Uterus (tissue), 4 donors: Measurements from ENCODE around the gene ARRDC3. TPM values are rescaled to one million over a fixed set of nuclear protein-coding genes. Genes with fewer than 3 reads are reported as not detected.
"Not testable (repeated sequence)": the region's sequence is repeated elsewhere in the genome, so short reads cannot be mapped to it uniquely, and the experiment has no call there.

Experiments used
- DNase-seq, 2 donors: peaks; one replicate each; pipeline ENCODE4 v3.0.0-alpha.2; 2019 to 2020
- H3K27ac ChIP-seq, 2 donors: fragments of 200-600 bp; sonication (generic); 1 replicate in 1 of 2; 2 replicates in 1 of 2; pipeline ENCODE4 v1.5.1; 2016 to 2018
- H3K27me3 ChIP-seq, 2 donors: fragments of 200-600 bp; sonication (generic); one replicate each; pipeline ENCODE4 v1.5.1; 2018 to 2019; ENCODE audit warnings: control low read depth in 1 of 2
- H3K36me3 ChIP-seq, 2 donors: fragments of 200-600 bp; sonication (generic); one replicate each; pipeline ENCODE4 v1.5.1; 2019; ENCODE audit warnings: control low read depth in 1 of 2
- H3K4me1 ChIP-seq, 2 donors: fragments of 200-600 bp; sonication (generic); one replicate each; pipeline ENCODE4 v1.5.1; 2018 to 2019; ENCODE audit warnings: control low read depth in 1 of 2
- H3K4me3 ChIP-seq, 2 donors: fragments of 200-600 bp; sonication (generic); 1 replicate in 1 of 2; 2 replicates in 1 of 2; pipeline ENCODE4 v1.5.1; 2018 to 2019; ENCODE audit warnings: mild to moderate bottlenecking in 1 of 2
- H3K9me3 ChIP-seq, 2 donors: fragments of 200-600 bp; sonication (generic); one replicate each; pipeline ENCODE4 v1.5.1; 2019; ENCODE audit warnings: control low read depth in 1 of 2
- POLR2A ChIP-seq, 2 donors: fragments of 450-650 bp; IDR thresholded peaks; one replicate each; pipeline ENCODE4 v1.6.1; 2016; ENCODE audit warnings: antibody characterized with exemption in 2 of 2, mild to moderate bottlenecking in 1 of 2, moderate library complexity in 1 of 2
- intact Hi-C: fragments of 100-400 bp; cut with DNase I; formaldehyde crosslinking; loops from one replicate; pipeline ENCODE4 v1.15.1; 2023; ENCODE audit warnings: low total_unique reads
- total RNA-seq, 4 donors: library from RNA; depleted of rRNA in 3 of 4; stranded (reverse); fragments of >200 nt in 3 of 4; gene quantifications; one replicate each; pipeline versions ENCODE4 v1.1.0 to v1.2.4, GENCODE V29; 2014 to 2023
- TF ChIP-seq, protein P1 (sequence below), 4 experiments: fragments of 200-600 bp in 2 of 4; fragments of 450-650 bp in 2 of 4; sonication (generic) in 2 of 4; IDR thresholded peaks; one replicate each; pipeline ENCODE4 v1.5.1; 2016 to 2019; ENCODE audit warnings: antibody characterized with exemption in 4 of 4, mild to moderate bottlenecking in 2 of 4, moderate library complexity in 1 of 4
- donor health status: DM: yes; HTN: yes; CAD: no.

The ARRDC3 gene
- total RNA-seq, 4 donors from 2014 or later = 11.5 to 237 (median 38.6) TPM

DNA sequence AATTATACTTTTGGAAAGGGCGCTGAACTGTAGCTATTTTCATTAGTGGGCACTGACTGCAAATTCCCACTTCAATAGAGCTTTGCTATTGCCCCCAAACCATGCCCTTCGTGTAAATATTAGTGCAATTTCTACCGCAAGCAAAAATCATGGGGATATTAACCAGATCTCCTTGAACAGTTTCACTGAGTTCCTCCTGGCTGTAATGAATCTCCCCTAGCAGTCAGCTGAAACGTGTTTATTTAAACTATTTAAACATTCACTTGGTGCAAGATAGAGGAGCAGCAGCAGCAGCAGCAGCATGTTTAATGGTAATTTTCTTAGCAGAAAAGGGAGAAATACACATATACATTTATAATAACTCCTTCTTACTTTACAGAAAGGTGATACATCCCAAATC, 54.4 kb downstream of the ARRDC3 start:
- H3K4me1 ChIP-seq = no peaks in the 10 kb centered on the region
- H3K27ac ChIP-seq = no peak overlapping the region
- no peaks in the 10 kb centered on the region for H3K9me3 ChIP-seq
- TF ChIP-seq POLR2A (IDR thresholded peaks at IDR 0.05) = no peak
- TF ChIP-seq, protein P1, sequence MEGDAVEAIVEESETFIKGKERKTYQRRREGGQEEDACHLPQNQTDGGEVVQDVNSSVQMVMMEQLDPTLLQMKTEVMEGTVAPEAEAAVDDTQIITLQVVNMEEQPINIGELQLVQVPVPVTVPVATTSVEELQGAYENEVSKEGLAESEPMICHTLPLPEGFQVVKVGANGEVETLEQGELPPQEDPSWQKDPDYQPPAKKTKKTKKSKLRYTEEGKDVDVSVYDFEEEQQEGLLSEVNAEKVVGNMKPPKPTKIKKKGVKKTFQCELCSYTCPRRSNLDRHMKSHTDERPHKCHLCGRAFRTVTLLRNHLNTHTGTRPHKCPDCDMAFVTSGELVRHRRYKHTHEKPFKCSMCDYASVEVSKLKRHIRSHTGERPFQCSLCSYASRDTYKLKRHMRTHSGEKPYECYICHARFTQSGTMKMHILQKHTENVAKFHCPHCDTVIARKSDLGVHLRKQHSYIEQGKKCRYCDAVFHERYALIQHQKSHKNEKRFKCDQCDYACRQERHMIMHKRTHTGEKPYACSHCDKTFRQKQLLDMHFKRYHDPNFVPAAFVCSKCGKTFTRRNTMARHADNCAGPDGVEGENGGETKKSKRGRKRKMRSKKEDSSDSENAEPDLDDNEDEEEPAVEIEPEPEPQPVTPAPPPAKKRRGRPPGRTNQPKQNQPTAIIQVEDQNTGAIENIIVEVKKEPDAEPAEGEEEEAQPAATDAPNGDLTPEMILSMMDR (IDR thresholded peaks at IDR 0.05) = no peak
- no peak overlapping the region for H3K4me3 ChIP-seq
- intact Hi-C loops = no loop called here
- no peaks in the 10 kb centered on the region for H3K27me3 ChIP-seq
- DNase-seq = no peak
- H3K36me3 ChIP-seq = no peaks in the 10 kb centered on the region

DNA sequence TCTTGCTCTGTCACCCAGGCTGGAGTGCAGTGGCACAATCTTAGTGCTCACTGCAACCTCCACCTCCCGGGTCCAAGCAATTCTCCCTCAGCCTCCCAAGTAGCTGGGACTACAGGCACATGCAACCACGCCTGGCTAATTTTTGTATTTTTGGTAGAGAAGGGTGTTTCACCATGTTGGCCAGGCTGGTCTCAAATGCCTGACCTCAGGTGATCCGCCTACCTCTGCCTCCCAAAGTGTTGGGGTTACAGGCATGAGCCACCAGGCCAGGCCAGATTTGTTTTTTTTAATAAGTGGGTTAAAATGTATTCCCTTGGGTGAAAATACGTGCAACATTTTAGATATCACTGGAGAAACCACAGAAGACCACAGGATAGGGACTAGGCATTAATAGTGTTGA, 60.1 kb downstream of the ARRDC3 start:
- H3K4me3 ChIP-seq, intact Hi-C loops, H3K27me3 ChIP-seq, H3K9me3 ChIP-seq, H3K4me1 ChIP-seq, DNase-seq, H3K36me3 ChIP-seq, H3K27ac ChIP-seq: not testable (repeated sequence)

DNA sequence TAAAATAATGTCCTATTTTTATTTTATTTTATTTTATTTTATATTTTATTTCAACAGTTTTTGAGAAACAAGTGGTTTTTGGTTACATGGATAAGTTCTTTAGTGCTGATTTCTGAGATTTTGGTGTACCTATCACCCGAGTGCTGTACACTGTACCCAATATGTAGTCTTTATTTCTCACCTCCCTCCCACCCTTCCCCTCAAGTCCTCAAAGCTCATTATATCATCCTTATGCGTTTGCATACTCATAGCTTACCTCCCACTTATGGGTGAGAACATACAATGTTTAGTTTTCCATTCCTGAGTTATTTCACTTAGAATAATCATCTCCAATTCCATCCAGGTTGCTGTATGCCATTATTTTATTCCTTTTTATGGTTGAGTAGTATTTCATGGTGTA, 63.5 kb downstream of the ARRDC3 start:
- DNase-seq = no peak
- Histone ChIP-seq H3K27ac (no peak overlapping the region), H3K4me3 (no peak overlapping the region), H3K36me3 (no peaks in the 10 kb centered on the region), H3K9me3 (no peaks in the 10 kb centered on the region), H3K4me1 (no peaks in the 10 kb centered on the region), H3K27me3 (no peaks in the 10 kb centered on the region)
- intact Hi-C loops = no loop called here
- TF ChIP-seq POLR2A (IDR thresholded peaks at IDR 0.05) = no peak
- TF ChIP-seq, protein P1 (IDR thresholded peaks at IDR 0.05) = no peak

DNA sequence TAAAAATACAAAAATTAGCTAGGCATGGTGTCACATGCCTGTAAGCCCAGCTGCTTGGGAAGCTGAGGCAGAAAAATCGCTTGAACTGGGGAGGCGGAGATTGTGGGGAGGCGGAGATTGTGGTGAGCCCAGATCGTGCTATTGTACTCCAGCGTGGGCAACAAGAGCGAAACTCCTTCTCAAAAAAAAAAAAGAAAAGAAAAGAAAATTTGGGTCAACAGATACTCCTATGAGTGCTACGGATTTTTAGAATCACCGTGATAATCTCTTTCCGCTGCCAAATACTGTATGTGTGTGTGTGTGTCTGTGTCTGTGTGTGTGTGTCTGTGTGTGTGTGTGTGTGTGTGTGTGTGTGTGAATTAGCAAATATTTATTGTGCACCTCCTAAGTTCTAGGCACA, 64.4 kb downstream of the ARRDC3 start:
- no peaks in the 10 kb centered on the region for H3K9me3 ChIP-seq
- H3K27ac ChIP-seq = no peak overlapping the region
- intact Hi-C loops = no loop called here
- DNase-seq = no peak
- TF ChIP-seq, protein P1 (IDR thresholded peaks at IDR 0.05) = no peak
- no peak for TF ChIP-seq POLR2A (IDR thresholded peaks at IDR 0.05)
- no peaks in the 10 kb centered on the region for H3K27me3 ChIP-seq
- no peak overlapping the region for H3K4me3 ChIP-seq
- H3K36me3 ChIP-seq = no peaks in the 10 kb centered on the region
- no peaks in the 10 kb centered on the region for H3K4me1 ChIP-seq
